ENCODE results near the gene TTLL11.

TTLL11 gene

GRCh38 chr9:122127396-122127798 is 34.3 kb upstream of the TTLL11 start:
- H3K4me3 ChIP-seq (ENCODE audit: low read depth, low read length): no peak overlapping the region
- H3K27me3 ChIP-seq (ENCODE audit: insufficient read depth, low read depth, severe bottlenecking): peaks cover 25% of the 10 kb centered on the region
- no peaks in the 10 kb centered on the region for H3K9me3 ChIP-seq (ENCODE audit: severe bottlenecking)
- no peak for DNase-seq
- no peak overlapping the region for H3K27ac ChIP-seq
- H3K36me3 ChIP-seq: no peaks in the 10 kb centered on the region
- no peak for TF ChIP-seq CTCF (IDR thresholded peaks at IDR 0.05; ENCODE audit: low read depth, low read length)

- Histone ChIP-seq H3K27me3 (ENCODE audit: insufficient read depth, low read depth, severe bottlenecking) (peaks cover 25% of the 10 kb centered on the region), H3K36me3 (no peaks in the 10 kb centered on the region), H3K27ac (no peak overlapping the region), H3K4me3 (ENCODE audit: low read depth, low read length) (peak overlapping the region; percentile 43), H3K9me3 (ENCODE audit: severe bottlenecking) (no peaks in the 10 kb centered on the region)
- no peak for DNase-seq
- peak; percentile 32 for TF ChIP-seq CTCF (IDR thresholded peaks at IDR 0.05; ENCODE audit: low read depth, low read length)
Observed at GRCh38 chr9:122126331-122127261, 33.5 kb upstream of the TTLL11 start.

GRCh38 chr9:122125509-122126330 is 32.6 kb upstream of the TTLL11 start:
- Histone ChIP-seq H3K4me3 (ENCODE audit: low read depth, low read length) (peak overlapping the region; percentile 43), H3K9me3 (ENCODE audit: severe bottlenecking) (no peaks in the 10 kb centered on the region), H3K27me3 (ENCODE audit: insufficient read depth, low read depth, severe bottlenecking) (peaks cover 25% of the 10 kb centered on the region), H3K36me3 (no peaks in the 10 kb centered on the region), H3K27ac (no peak overlapping the region)
- DNase-seq: peak; percentile 32
- TF ChIP-seq CTCF (IDR thresholded peaks at IDR 0.05; ENCODE audit: low read depth, low read length): no peak

GRCh38 chr9:122125158-122125508 is 32.0 kb upstream of the TTLL11 start:
- no peaks in the 10 kb centered on the region for H3K9me3 ChIP-seq (ENCODE audit: severe bottlenecking)
- H3K4me3 ChIP-seq (ENCODE audit: low read depth, low read length): no peak overlapping the region
- no peaks in the 10 kb centered on the region for H3K36me3 ChIP-seq
- H3K27ac ChIP-seq: no peak overlapping the region
- peak; percentile 98 for TF ChIP-seq CTCF (IDR thresholded peaks at IDR 0.05; ENCODE audit: low read depth, low read length)
- peak; percentile 83 for DNase-seq
- H3K27me3 ChIP-seq (ENCODE audit: insufficient read depth, low read depth, severe bottlenecking): peaks cover 25% of the 10 kb centered on the region

GRCh38 chr9:122124528-122124927 is 31.4 kb upstream of the TTLL11 start:
- no peak for DNase-seq
- H3K27me3 ChIP-seq (ENCODE audit: insufficient read depth, low read depth, severe bottlenecking): peaks cover 25% of the 10 kb centered on the region

More at GRCh38 chr9:122124528-122124927, 31.4 kb upstream of the TTLL11 start:
- Histone ChIP-seq H3K4me3 (ENCODE audit: low read depth, low read length) (no peak overlapping the region), H3K9me3 (ENCODE audit: severe bottlenecking) (no peaks in the 10 kb centered on the region), H3K27ac (no peak overlapping the region), H3K36me3 (no peaks in the 10 kb centered on the region)
- no peak for TF ChIP-seq CTCF (IDR thresholded peaks at IDR 0.05; ENCODE audit: low read depth, low read length)

All from WERI-Rb-1 (cell line).